IMR-90 (cell line): ENCODE measurements around the gene CMKLR1. TPM values are rescaled to one million over a fixed set of nuclear protein-coding genes. Genes with fewer than 3 reads are reported as not detected.

Experiments used
- ATAC-seq: fragments of 200-7000 bp; cut with Tn5 transposase; 2 replicates; pipeline ENCODE4 v1.9.1; 2020; ENCODE audit warnings: low read depth, mild to moderate bottlenecking, moderate library complexity
- BruUV-seq: library from RNA; stranded (reverse); fragments of 400-500 nt; replicated peaks from 2 replicates; lab custom pipeline; 2021; lab: Mats Ljungman, UMichigan
- CTCF ChIA-PET: fragments of 300-600 bp; formaldehyde crosslinking; extraction: SDS; loops from one replicate; lab custom pipeline; 2021; ENCODE audit warnings: antibody characterized with exemption; lab: Yijun Ruan, JAX
- POLR2A ChIA-PET: fragments of 300-600 bp; sonication (Branson Sonifier 250); formaldehyde crosslinking; loops from one replicate; lab custom pipeline; 2022; ENCODE audit warnings: antibody characterized with exemption; ENCODE audit not compliant: unreplicated experiment; lab: Charles Lee
- DNase-seq: peaks from one replicate; pipeline ENCODE4 v3.0.0; 2013
- H2AFZ ChIP-seq: replicated peaks from 2 replicates; pipeline ENCODE3; 2013; ENCODE audit warnings: low read length, mild to moderate bottlenecking; ENCODE audit not compliant: poor library complexity
- H2AK5ac ChIP-seq: 2 replicates; pipeline ENCODE4 v1.6.1; 2013; ENCODE audit warnings: low read depth, low read length, inconsistent platforms
- H2AK9ac ChIP-seq: replicated peaks from 2 replicates; pipeline ENCODE3; 2013; ENCODE audit warnings: mild to moderate bottlenecking, low read depth, low read length, moderate library complexity; ENCODE audit not compliant: poor library complexity
- H2BK120ac ChIP-seq: 2 replicates; pipeline ENCODE4 v1.6.1; 2013; ENCODE audit warnings: low read depth, low read length, inconsistent platforms
- H2BK15ac ChIP-seq: 3 replicates; pipeline ENCODE4 v1.6.1; 2013; ENCODE audit warnings: low read depth, low read length, inconsistent platforms
- H2BK20ac ChIP-seq: 2 replicates; pipeline ENCODE4 v1.6.1; 2013; ENCODE audit warnings: low read depth, mild to moderate bottlenecking, inconsistent platforms, low read length, moderate library complexity
- H2BK5ac ChIP-seq: 2 replicates; pipeline ENCODE4 v1.6.1; 2013; ENCODE audit warnings: mild to moderate bottlenecking, low read depth, low read length, inconsistent platforms; ENCODE audit not compliant: poor library complexity, severe bottlenecking
- H3K14ac ChIP-seq: replicated peaks from 2 replicates; pipeline ENCODE4 v1.6.1; 2013; ENCODE audit warnings: low read depth, low read length, inconsistent platforms
- H3K18ac ChIP-seq: 2 replicates; pipeline ENCODE4 v1.6.1; 2013; ENCODE audit warnings: low read depth, low read length, control low read depth
- H3K23ac ChIP-seq: 2 replicates; pipeline ENCODE4 v1.6.1; 2013; ENCODE audit warnings: low read depth, low read length, inconsistent platforms
- H3K27ac ChIP-seq: 2 replicates; pipeline ENCODE4 v1.5.1; 2013; ENCODE audit warnings: mild to moderate bottlenecking, control low read depth, low read length; ENCODE audit not compliant: insufficient read depth
- H3K27me3 ChIP-seq: 2 replicates; pipeline ENCODE4 v1.6.1; 2013; ENCODE audit warnings: low read length; ENCODE audit not compliant: control insufficient read depth, insufficient read depth
- H3K36me3 ChIP-seq: 2 replicates; pipeline ENCODE4 v1.6.1; 2013; ENCODE audit warnings: low read length, mixed read lengths; ENCODE audit not compliant: control insufficient read depth, insufficient read depth
- H3K4ac ChIP-seq: 2 replicates; pipeline ENCODE4 v1.6.1; 2013; ENCODE audit warnings: low read depth, low read length, inconsistent platforms
- H3K4me1 ChIP-seq: 2 replicates; pipeline ENCODE4 v1.6.1; 2013; ENCODE audit warnings: low read length, mixed read lengths; ENCODE audit not compliant: control insufficient read depth, insufficient read depth
- H3K4me2 ChIP-seq: 2 replicates; pipeline ENCODE4 v1.6.1; 2013; ENCODE audit warnings: low read depth, mild to moderate bottlenecking, control low read depth, low read length, moderate library complexity
- H3K4me3 ChIP-seq: 2 replicates; pipeline ENCODE4 v1.5.1; 2013; ENCODE audit warnings: low read depth, mild to moderate bottlenecking, control low read depth, low read length, moderate library complexity; ENCODE audit not compliant: insufficient read depth
- H3K56ac ChIP-seq: 2 replicates; pipeline ENCODE4 v1.6.1; 2013; ENCODE audit warnings: low read length, inconsistent platforms; ENCODE audit not compliant: insufficient read depth; ENCODE audit errors: extremely low read depth
- H3K79me1 ChIP-seq, 2 experiments: 2 replicates each; pipeline ENCODE4 v1.6.1; 2013; ENCODE audit warnings: low read length in 2 of 2, inconsistent platforms in 1 of 2, low read depth in 1 of 2
- H3K9ac ChIP-seq: 2 replicates; pipeline ENCODE4 v1.6.1; 2013; ENCODE audit warnings: low read depth, low read length, control low read depth
- H3K9me1 ChIP-seq: 2 replicates; pipeline ENCODE4 v1.6.1; 2013; ENCODE audit warnings: low read length, inconsistent platforms; ENCODE audit not compliant: insufficient read depth
- H3K9me3 ChIP-seq: 2 replicates; pipeline ENCODE4 v1.6.1; 2013; ENCODE audit warnings: low read length; ENCODE audit not compliant: control insufficient read depth, insufficient read depth
- H4K20me1 ChIP-seq: 2 replicates; pipeline ENCODE4 v1.6.1; 2013; ENCODE audit warnings: low read length, inconsistent platforms; ENCODE audit not compliant: insufficient read depth
- H4K5ac ChIP-seq: 2 replicates; pipeline ENCODE4 v1.6.1; 2013; ENCODE audit warnings: mild to moderate bottlenecking, low read depth, low read length, control low read depth
- H4K8ac ChIP-seq, 2 experiments: 2 replicates each; pipeline ENCODE4 v1.6.1; 2013; ENCODE audit warnings: low read depth in 2 of 2, low read length in 2 of 2, control low read depth in 1 of 2, inconsistent platforms in 1 of 2
- H4K91ac ChIP-seq: 2 replicates; pipeline ENCODE4 v1.6.1; 2013; ENCODE audit warnings: low read depth, low read length, inconsistent platforms; ENCODE audit not compliant: insufficient read depth
- BHLHE40 ChIP-seq: fragments of 150-350 bp; IDR thresholded peaks from 2 replicates; pipeline ENCODE4 v1.6.1; 2016; ENCODE audit warnings: mild to moderate bottlenecking, low read depth, low read length
- CEBPB ChIP-seq: IDR thresholded peaks from 2 replicates; pipeline ENCODE4 v1.6.1; 2012; ENCODE audit warnings: low read depth, low read length, improper control_type of control experiment
- CHD1 ChIP-seq: IDR thresholded peaks from 2 replicates; pipeline ENCODE4 v1.6.1; 2012; ENCODE audit warnings: low read depth, low read length, improper control_type of control experiment
- FOS ChIP-seq: fragments of 150-350 bp; IDR thresholded peaks from 2 replicates; pipeline ENCODE4 v1.6.1; 2016; ENCODE audit warnings: low read depth, low read length
- MAFK ChIP-seq: IDR thresholded peaks from 2 replicates; pipeline ENCODE4 v1.6.1; 2012; ENCODE audit warnings: low read depth, low read length, improper control_type of control experiment
- MAZ ChIP-seq: IDR thresholded peaks from 2 replicates; pipeline ENCODE4 v1.6.1; 2012; ENCODE audit warnings: low read depth, mild to moderate bottlenecking, low read length, improper control_type of control experiment, moderate library complexity, borderline replicate concordance
- MXI1 ChIP-seq: IDR thresholded peaks from 2 replicates; pipeline ENCODE4 v1.6.1; 2012; ENCODE audit warnings: low read depth, mild to moderate bottlenecking, low read length, moderate library complexity, borderline replicate concordance
- NFE2L2 ChIP-seq: fragments of 150-350 bp; IDR thresholded peaks from 2 replicates; pipeline ENCODE4 v1.6.1; 2016; ENCODE audit warnings: low read depth, mild to moderate bottlenecking, low read length
- POLR2A ChIP-seq: IDR thresholded peaks from 2 replicates; pipeline ENCODE4 v1.6.1; 2012; ENCODE audit warnings: mild to moderate bottlenecking, low read depth, low read length
- RAD21 ChIP-seq: IDR thresholded peaks from 2 replicates; pipeline ENCODE4 v1.6.1; 2012; ENCODE audit warnings: low read length, improper control_type of control experiment
- RCOR1 ChIP-seq: IDR thresholded peaks from 2 replicates; pipeline ENCODE4 v1.6.1; 2012; ENCODE audit warnings: mild to moderate bottlenecking, low read length, improper control_type of control experiment; ENCODE audit not compliant: insufficient replicate concordance
- RFX5 ChIP-seq: IDR thresholded peaks from 2 replicates; pipeline ENCODE4 v1.8.0; 2012; ENCODE audit warnings: low read depth, mild to moderate bottlenecking, low read length, moderate library complexity
- SMC3 ChIP-seq: fragments of 150-350 bp; IDR thresholded peaks from 2 replicates; pipeline ENCODE4 v1.6.1; 2016; ENCODE audit warnings: low read depth, mild to moderate bottlenecking, antibody characterized with exemption, low read length, moderate library complexity
- WGBS, 2 experiments: methylation state at CpG; one replicate each; pipeline versions ENCODE4 v1.1.5 to v1.1.7; 2013; ENCODE audit warnings: missing lambda C conversion rate in 2 of 2; ENCODE audit not compliant: insufficient read length in 1 of 2; ENCODE audit errors: extremely low coverage in 2 of 2; 5-methylcytosine and 5-hydroxymethylcytosine counted together
- dilution Hi-C: fragments of 300-500 bp; cut with HindIII; formaldehyde crosslinking; loops from one replicate; pipeline ENCODE4 v1.14.3; 2018; ENCODE audit warnings: low sequenced_read_pairs; ENCODE audit not compliant: unreplicated experiment
- in situ Hi-C: fragments of 300-500 bp; cut with MboI; formaldehyde crosslinking; loops from 3 replicates; pipeline ENCODE4 v1.14.3; 2019; ENCODE audit warnings: low sequenced_read_pairs, inconsistent platforms, mixed read lengths
- intact Hi-C: fragments of 100-400 bp; cut with micrococcal nuclease; formaldehyde crosslinking; loops from 2 replicates; pipeline ENCODE4 v1.10.0; 2022
- polyA plus RNA-seq, 3 experiments: library from polyadenylated mRNA; depleted of rRNA; stranded (reverse); fragments of >200 nt; gene quantifications; 2 replicates each; pipeline ENCODE4 v1.2.3, GENCODE V29; 2012; ENCODE audit warnings: low replicate concordance in 1 of 3
- total RNA-seq: library from RNA; depleted of rRNA; stranded (reverse); fragments of >200 nt; gene quantifications from 2 replicates; pipeline ENCODE4 v1.2.3, GENCODE V29; 2012
- TF ChIP-seq, protein P1 (sequence below): conservative IDR thresholded peaks from 2 replicates; pipeline ENCODE4 v1.5.1; 2012; ENCODE audit warnings: mild to moderate bottlenecking, low read depth, low read length, improper control_type of control experiment
- TF ChIP-seq, protein P2 (sequence below): fragments of 150-350 bp; IDR thresholded peaks from 2 replicates; pipeline ENCODE4 v1.6.1; 2017; ENCODE audit warnings: mild to moderate bottlenecking, antibody characterized with exemption, low read length, low read depth
- TF ChIP-seq, protein P3 (sequence below): fragments of 150-350 bp; IDR thresholded peaks from 2 replicates; pipeline ENCODE4 v1.6.1; 2016; ENCODE audit warnings: low read depth, mild to moderate bottlenecking, low read length, moderate library complexity, borderline replicate concordance

The CMKLR1 gene
- total and polyA plus RNA-seq, 2 of the 4 experiments (the other 2 are of a cell fraction) = not detected

DNA sequence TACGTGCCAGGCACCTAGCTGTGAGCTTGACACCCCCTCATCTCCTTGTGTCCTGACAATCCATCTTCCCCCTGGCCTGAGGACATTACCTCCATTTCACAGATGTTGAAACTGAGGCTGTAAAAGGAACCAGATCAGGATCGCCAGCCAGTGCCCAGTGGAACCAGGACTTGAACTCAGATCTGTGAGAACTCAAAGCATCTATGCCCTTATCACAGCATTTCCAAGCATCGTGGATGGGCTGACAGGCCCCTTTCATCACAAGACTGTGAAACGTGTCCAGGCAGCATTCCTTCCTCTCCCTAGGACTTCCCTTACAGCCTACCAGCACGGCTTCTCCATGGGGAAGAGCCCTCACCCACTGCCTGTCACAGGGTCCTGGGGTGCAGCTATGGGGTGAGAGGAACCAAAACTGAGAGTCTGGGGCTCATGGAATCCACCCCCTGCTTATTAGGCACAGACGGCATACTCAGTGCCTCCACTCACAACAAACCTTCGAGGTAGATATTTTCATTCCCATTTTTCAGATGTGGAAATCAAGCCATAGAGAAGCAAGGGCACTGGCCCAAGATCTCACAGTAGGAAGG is 26.9 kb downstream of the CMKLR1 start:
- Histone ChIP-seq H3K14ac (no peak overlapping the region), H2BK15ac (no peak overlapping the region), H2AK5ac (no peak overlapping the region), H4K91ac (no peak overlapping the region), H3K79me1 (no peaks in the 10 kb centered on the region), H2AK9ac (no peak overlapping the region), H3K4me3 (no peak overlapping the region), H4K20me1 (no peaks in the 10 kb centered on the region), H3K18ac (no peak overlapping the region), H3K4me2 (no peak overlapping the region), H3K23ac (no peak overlapping the region), H3K4ac (no peak overlapping the region), H2BK20ac (no peak overlapping the region), H3K4me1 (no peaks in the 10 kb centered on the region), H4K5ac (no peak overlapping the region), H3K36me3 (no peaks in the 10 kb centered on the region), H3K56ac (no peak overlapping the region), H4K8ac (no peak overlapping the region), H3K9ac (no peak overlapping the region), H3K9me3 (no peaks in the 10 kb centered on the region), H2AFZ (no peak overlapping the region), H3K27me3 (no peaks in the 10 kb centered on the region), H3K9me1 (no peaks in the 10 kb centered on the region), H2BK5ac (no peak overlapping the region), H2BK120ac (no peak overlapping the region), H3K27ac (no peak overlapping the region)
- WGBS, 2 experiments = no CpG with 5 or more reads among the region's 7 CpGs
- POLR2A ChIA-PET = no interaction called here
- BruUV-seq = no TSS peak
- CTCF ChIA-PET = no interaction called here
- intact Hi-C loops (no loop called here), dilution Hi-C loops (no loop called here), in situ Hi-C loops (no loop called here)
- DNase-seq (no peak), ATAC-seq (no peak)
- TF ChIP-seq RFX5 = no peak
- no peak for TF ChIP-seq BHLHE40
- TF ChIP-seq RCOR1 = no peak
- no peak for TF ChIP-seq MXI1
- no peak for TF ChIP-seq FOS
- TF ChIP-seq, protein P1, sequence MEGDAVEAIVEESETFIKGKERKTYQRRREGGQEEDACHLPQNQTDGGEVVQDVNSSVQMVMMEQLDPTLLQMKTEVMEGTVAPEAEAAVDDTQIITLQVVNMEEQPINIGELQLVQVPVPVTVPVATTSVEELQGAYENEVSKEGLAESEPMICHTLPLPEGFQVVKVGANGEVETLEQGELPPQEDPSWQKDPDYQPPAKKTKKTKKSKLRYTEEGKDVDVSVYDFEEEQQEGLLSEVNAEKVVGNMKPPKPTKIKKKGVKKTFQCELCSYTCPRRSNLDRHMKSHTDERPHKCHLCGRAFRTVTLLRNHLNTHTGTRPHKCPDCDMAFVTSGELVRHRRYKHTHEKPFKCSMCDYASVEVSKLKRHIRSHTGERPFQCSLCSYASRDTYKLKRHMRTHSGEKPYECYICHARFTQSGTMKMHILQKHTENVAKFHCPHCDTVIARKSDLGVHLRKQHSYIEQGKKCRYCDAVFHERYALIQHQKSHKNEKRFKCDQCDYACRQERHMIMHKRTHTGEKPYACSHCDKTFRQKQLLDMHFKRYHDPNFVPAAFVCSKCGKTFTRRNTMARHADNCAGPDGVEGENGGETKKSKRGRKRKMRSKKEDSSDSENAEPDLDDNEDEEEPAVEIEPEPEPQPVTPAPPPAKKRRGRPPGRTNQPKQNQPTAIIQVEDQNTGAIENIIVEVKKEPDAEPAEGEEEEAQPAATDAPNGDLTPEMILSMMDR = no peak
- no peak for TF ChIP-seq CHD1
- no peak for TF ChIP-seq NFE2L2
- TF ChIP-seq, protein P2, sequence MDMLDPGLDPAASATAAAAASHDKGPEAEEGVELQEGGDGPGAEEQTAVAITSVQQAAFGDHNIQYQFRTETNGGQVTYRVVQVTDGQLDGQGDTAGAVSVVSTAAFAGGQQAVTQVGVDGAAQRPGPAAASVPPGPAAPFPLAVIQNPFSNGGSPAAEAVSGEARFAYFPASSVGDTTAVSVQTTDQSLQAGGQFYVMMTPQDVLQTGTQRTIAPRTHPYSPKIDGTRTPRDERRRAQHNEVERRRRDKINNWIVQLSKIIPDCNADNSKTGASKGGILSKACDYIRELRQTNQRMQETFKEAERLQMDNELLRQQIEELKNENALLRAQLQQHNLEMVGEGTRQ = no peak
- no peak for TF ChIP-seq POLR2A
- no peak for TF ChIP-seq SMC3
- TF ChIP-seq, protein P3, sequence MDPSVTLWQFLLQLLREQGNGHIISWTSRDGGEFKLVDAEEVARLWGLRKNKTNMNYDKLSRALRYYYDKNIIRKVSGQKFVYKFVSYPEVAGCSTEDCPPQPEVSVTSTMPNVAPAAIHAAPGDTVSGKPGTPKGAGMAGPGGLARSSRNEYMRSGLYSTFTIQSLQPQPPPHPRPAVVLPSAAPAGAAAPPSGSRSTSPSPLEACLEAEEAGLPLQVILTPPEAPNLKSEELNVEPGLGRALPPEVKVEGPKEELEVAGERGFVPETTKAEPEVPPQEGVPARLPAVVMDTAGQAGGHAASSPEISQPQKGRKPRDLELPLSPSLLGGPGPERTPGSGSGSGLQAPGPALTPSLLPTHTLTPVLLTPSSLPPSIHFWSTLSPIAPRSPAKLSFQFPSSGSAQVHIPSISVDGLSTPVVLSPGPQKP = no peak
- no peak for TF ChIP-seq RAD21
- TF ChIP-seq MAFK = no peak
- no peak for TF ChIP-seq MAZ
- no peak for TF ChIP-seq CEBPB
